ENCODE measurements around the gene PCCA.

Gene PCCA

GRCh38 chr13:100291624-100292023 lies 202.7 kb downstream of the PCCA start:
- no peak for ATAC-seq
- no peak for TF ChIP-seq CSRNP3 (CRISPR knock-in tag; IDR thresholded peaks at IDR 0.05)
- TF ChIP-seq ARNTL (CRISPR knock-in tag; IDR thresholded peaks at IDR 0.05; ENCODE audit: borderline replicate concordance, low read depth) = no peak
- no peak for TF ChIP-seq POU6F1 (CRISPR knock-in tag; IDR thresholded peaks at IDR 0.05; ENCODE audit: borderline replicate concordance, low read depth)
- no peak for TF ChIP-seq RARB (CRISPR knock-in tag; IDR thresholded peaks at IDR 0.05)
- no peak for TF ChIP-seq GLIS3 (CRISPR knock-in tag; IDR thresholded peaks at IDR 0.05)
- TF ChIP-seq ZNF8 (CRISPR knock-in tag; IDR thresholded peaks at IDR 0.05) = no peak
- TF ChIP-seq ZFP30 (CRISPR knock-in tag; IDR thresholded peaks at IDR 0.05) = no peak

- ATAC-seq = no peak
- TF ChIP-seq CSRNP3 (CRISPR knock-in tag; IDR thresholded peaks at IDR 0.05) = no peak
- TF ChIP-seq BACH2 (CRISPR knock-in tag; IDR thresholded peaks at IDR 0.05; ENCODE audit: borderline replicate concordance) = no peak
- TF ChIP-seq PPARA (CRISPR knock-in tag; IDR thresholded peaks at IDR 0.05; ENCODE audit: borderline replicate concordance) = no peak
Measured at GRCh38 chr13:100297413-100297812, 208.5 kb downstream of the PCCA start.

GRCh38 chr13:100298116-100298681 lies 209.3 kb downstream of the PCCA start:
- ATAC-seq = no peak
- TF ChIP-seq TSHZ2 (CRISPR knock-in tag; IDR thresholded peaks at IDR 0.05) = no peak
- TF ChIP-seq ZFP30 (CRISPR knock-in tag; IDR thresholded peaks at IDR 0.05) = no peak
- no peak for TF ChIP-seq GLIS3 (CRISPR knock-in tag; IDR thresholded peaks at IDR 0.05)
- no peak for TF ChIP-seq BACH2 (CRISPR knock-in tag; IDR thresholded peaks at IDR 0.05; ENCODE audit: borderline replicate concordance)
- TF ChIP-seq RARB (CRISPR knock-in tag; IDR thresholded peaks at IDR 0.05) = no peak
- TF ChIP-seq CSRNP3 (CRISPR knock-in tag; IDR thresholded peaks at IDR 0.05) = no peak
- no peak for TF ChIP-seq PPARA (CRISPR knock-in tag; IDR thresholded peaks at IDR 0.05; ENCODE audit: borderline replicate concordance)

- no peak for ATAC-seq
- TF ChIP-seq GLIS3 (CRISPR knock-in tag; IDR thresholded peaks at IDR 0.05) = no peak
- no peak for TF ChIP-seq PATZ1 (CRISPR knock-in tag; IDR thresholded peaks at IDR 0.05; ENCODE audit: borderline replicate concordance)
- TF ChIP-seq TCF4 (CRISPR knock-in tag; IDR thresholded peaks at IDR 0.05; ENCODE audit: borderline replicate concordance) = no peak
- no peak for TF ChIP-seq OSR1 (CRISPR knock-in tag; IDR thresholded peaks at IDR 0.05)
- no peak for TF ChIP-seq ARNTL (CRISPR knock-in tag; IDR thresholded peaks at IDR 0.05; ENCODE audit: borderline replicate concordance, low read depth)
- no peak for TF ChIP-seq PPARA (CRISPR knock-in tag; IDR thresholded peaks at IDR 0.05; ENCODE audit: borderline replicate concordance)
- no peak for TF ChIP-seq TOX (CRISPR knock-in tag; IDR thresholded peaks at IDR 0.05; ENCODE audit: borderline replicate concordance)
- TF ChIP-seq ZFP30 (CRISPR knock-in tag; IDR thresholded peaks at IDR 0.05) = no peak
- TF ChIP-seq ISL1 (CRISPR knock-in tag; IDR thresholded peaks at IDR 0.05) = no peak
- no peak for TF ChIP-seq SNAI2 (CRISPR knock-in tag; IDR thresholded peaks at IDR 0.05)
- no peak for TF ChIP-seq CREB5 (CRISPR knock-in tag; IDR thresholded peaks at IDR 0.05; ENCODE audit: low read depth)
- TF ChIP-seq ZNF8 (CRISPR knock-in tag; IDR thresholded peaks at IDR 0.05) = no peak
- no peak for TF ChIP-seq POU6F1 (CRISPR knock-in tag; IDR thresholded peaks at IDR 0.05; ENCODE audit: borderline replicate concordance, low read depth)
- no peak for TF ChIP-seq ESRRG (CRISPR knock-in tag; IDR thresholded peaks at IDR 0.05)
Measured at GRCh38 chr13:100298691-100299090, 209.8 kb downstream of the PCCA start.

Data from SK-N-SH treated with all-trans-retinoic acid at 6 μM for 48 hours (cell line).